H54 (cell line): Measurements from ENCODE around the gene FAM89B.

Source experiments
- DNase-seq: peaks from one replicate; pipeline ENCODE4 v3.0.0; 2011; ENCODE audit warnings: low spot score, mixed read lengths; ENCODE audit not compliant: insufficient read length
- FAIRE-seq: peaks from 3 replicates; lab custom pipeline; 2011; peaks lifted over from hg19 to GRCh38; lab: Jason Lieb, UNC
- POLR2A ChIP-seq: IDR thresholded peaks from 2 replicates; pipeline ENCODE4 v1.6.1; 2011; ENCODE audit warnings: low read depth, mild to moderate bottlenecking, low read length

Gene FAM89B

DNA sequence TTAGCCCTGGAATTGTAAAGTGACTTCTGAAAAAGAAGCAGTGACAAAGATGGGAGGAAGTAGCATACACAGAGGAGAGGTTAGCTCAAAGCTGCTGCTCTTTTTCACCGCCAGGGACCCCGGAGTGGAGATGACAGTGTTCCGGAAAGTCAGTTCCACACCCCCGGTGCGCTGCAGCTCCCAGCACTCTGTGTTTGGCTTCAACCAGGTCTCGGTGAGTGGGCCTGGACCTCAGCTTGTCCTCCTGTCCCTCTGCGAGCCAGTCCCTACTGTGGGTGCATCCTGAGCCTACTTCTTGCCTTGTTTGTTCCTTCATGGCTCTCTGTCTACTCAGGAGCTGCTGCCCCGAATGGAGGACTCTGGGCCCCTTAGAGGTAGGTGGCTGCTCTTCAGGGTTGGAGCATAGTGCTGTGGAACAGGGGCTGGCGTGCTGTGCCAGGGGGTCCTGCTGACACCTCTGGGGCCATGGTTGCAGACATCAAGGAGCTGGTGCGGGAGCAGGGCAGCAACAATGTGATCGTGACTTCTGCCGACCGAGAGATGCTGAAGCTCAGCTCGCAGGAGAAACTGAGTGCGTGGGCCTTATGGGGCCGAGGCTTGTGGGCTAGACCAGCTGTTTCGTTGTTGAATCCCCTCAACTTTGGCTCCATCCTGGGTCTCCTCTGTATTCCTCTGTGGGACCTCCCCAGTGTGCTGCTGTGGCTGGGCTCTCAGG lies 45.0 kb downstream of the FAM89B start:
- TF ChIP-seq POLR2A, result no peak
- FAIRE-seq (no peak), DNase-seq (no peak)

DNA sequence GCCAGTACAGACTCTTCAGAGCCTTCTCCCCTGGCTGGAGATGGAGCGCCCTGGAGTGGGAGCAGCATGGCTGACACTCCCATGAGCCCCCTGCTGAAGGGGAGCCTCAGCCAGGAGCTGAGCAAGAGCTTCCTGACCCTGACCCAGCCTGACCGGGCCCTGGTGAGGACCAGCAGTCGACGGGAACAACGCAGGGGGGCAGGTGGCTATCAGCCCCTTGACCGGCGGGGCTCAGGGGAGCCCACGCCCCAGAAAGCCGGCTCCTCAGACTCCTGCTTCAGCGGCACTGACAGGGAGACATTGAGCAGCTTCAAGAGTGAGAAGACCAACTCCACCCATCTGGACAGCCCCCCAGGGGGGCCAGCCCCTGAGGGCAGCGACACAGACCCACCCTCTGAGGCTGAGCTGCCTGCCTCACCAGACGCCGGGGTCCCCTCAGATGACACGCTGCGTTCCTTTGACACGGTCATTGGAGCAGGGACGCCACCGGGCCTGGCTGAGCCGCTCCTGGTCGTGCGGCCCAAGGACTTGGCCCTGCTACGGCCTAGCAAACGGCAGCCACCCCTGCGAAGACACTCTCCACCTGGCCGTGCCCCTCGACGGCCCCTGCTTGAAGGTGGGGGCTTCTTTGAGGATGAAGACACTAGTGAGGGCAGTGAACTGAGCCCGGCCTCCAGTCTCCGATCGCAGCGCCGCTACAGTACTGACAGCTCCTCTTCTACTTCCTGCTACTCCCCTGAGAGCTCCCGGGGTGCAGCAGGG lies 45.8 kb downstream of the FAM89B start:
- FAIRE-seq (no peak), DNase-seq (no peak)
- no peak; the same call in 1 of the 2 replicates for TF ChIP-seq POLR2A

DNA sequence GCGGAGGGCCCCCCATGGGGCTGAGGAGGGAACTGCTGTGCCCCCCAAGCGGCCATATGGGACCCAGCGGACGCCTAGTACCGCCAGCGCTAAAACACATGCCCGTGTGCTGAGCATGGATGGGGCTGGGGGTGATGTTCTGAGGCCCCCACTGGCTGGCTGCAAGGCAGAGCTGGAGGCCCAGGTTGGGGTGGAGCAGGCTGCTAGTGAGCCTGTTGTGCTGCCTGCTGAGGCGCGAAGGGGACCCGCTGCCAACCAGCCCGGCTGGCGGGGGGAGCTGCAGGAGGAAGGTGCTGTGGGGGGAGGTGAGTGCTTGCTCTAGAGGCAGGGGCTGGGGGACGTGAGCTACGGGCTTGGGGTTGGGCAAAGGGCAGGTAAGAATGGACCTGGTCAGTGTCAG lies 46.4 kb downstream of the FAM89B start:
- no peak for FAIRE-seq
- TF ChIP-seq POLR2A, result no peak
- no peak for DNase-seq

DNA sequence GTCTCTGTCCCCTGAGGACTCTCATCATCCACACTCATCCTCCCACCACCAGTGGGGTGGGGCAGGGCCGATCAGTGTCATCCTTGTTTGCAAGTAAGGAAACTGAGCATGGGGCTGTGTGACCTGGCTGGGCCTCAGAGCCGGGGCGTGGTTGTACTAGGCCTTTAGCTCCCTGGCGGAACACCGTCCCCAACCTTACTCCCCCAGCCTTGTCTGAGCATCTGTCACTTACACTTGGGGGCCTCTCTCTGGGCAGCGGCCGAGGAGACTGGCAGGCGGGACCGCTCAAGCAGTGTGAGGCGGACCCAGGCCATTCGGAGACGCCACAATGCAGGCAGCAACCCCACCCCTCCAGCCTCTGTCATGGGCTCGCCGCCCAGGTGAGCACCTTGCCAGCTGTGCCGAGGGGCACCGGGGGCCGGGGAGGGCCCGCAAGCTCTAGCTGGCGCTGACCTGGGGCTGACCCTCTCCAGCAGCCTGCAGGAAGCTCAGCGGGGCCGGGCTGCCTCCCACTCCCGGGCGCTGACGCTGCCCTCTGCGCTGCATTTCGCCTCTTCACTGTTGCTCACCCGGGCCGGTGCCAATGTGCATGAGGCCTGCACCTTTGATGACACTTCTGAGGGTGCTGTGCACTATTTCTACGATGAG lies 47.1 kb downstream of the FAM89B start:
- FAIRE-seq (no peak), DNase-seq (no peak)
- TF ChIP-seq POLR2A, result no peak

DNA sequence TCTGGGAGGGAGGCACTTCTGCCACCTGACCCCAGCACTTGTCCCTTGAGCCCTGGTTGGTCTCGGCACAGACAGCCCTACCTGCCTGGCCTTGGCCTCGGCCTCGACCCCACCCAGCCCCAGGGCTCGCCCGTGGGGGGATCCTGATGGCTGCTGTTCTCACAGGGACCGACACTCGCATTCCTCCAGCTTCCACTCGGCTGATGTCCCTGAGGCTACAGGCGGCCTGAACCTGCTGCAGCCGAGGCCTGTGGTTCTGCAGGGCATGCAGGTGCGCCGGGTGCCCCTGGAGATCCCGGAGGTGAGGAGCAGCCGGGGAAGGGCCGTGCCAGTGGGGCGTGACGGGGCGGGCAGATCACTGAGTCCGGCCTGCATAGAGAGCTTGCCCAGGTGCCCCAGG lies 48.3 kb downstream of the FAM89B start:
- TF ChIP-seq POLR2A, result no peak
- no peak for FAIRE-seq
- no peak for DNase-seq

DNA sequence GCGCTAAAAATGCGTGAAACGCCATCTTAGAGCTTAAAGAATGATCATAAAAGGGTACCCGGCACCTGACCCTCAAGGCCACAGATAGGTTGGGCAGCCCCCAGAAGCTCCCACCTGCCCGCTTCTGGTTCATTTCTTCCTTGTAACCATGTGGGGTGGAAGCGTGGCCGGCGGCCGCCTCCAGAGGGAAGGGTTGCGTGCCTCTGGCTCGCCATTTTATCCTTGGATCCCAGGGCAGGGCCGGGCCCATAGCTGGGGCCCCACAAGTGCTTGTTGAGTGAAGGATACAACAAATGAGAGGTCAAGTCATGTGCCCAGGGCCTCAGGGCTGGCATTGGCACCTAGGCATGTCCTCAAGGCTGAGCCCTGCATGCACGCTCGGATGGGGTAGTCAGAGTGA lies 49.1 kb downstream of the FAM89B start:
- FAIRE-seq, result no peak
- TF ChIP-seq POLR2A, result no peak
- DNase-seq, result no peak

DNA sequence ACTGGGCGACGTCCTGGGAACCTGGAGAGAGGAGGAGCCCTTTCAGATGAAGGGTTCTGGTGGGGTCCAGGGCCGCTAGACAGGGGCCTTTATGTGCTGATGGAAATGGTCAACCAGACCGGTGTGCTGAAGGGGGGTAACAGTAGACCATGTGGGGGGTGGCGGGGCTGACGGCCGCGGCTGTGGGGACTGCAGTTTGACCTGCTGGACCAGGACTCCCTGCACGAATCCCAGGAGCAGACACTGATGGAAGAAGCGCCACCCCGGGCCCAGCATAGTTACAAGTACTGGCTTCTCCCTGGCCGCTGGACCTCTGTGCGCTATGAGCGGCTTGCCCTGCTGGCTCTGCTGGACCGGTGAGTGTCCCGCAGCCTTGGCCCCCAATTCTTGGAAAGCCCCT lies 49.7 kb downstream of the FAM89B start:
- no peak for DNase-seq
- no peak for FAIRE-seq
- no peak for TF ChIP-seq POLR2A

DNA sequence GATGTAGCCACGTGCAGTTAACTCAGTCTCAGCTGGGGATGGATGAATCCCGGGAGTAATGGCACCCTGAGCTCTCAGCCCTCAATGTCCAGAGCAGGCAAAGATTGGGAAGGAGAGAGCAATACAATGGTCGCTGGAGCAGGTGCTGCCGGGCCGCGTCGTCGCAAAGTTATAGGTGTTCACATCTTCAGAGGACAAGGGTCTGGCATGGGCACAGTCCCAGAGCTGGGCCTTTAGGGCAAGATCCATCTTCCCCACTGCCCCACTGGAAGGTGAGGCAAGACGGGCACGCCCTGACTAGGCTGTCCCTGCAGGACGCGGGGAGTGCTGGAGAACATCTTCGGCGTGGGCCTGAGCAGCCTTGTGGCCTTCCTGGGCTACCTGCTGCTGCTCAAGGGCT lies 50.8 kb downstream of the FAM89B start:
- no peak for DNase-seq
- no peak for TF ChIP-seq POLR2A
- no peak for FAIRE-seq
